Osteocyte (in vitro differentiated cells): Measurements from ENCODE around the gene PRIMPOL. TPM values are rescaled to one million over a fixed set of nuclear protein-coding genes. Genes with fewer than 3 reads are reported as not detected.

ENCODE experiments used
- DNase-seq: peaks from one replicate; pipeline ENCODE4 v3.0.0; 2021; ENCODE audit warnings: mixed read lengths; ENCODE audit not compliant: unreplicated experiment; ENCODE audit errors: extremely low spot score
- H3K27ac Mint-ChIP-seq: one replicate; pipeline ENCODE4 v1.8.0; 2021; ENCODE audit warnings: mild to moderate bottlenecking, mixed read lengths; ENCODE audit not compliant: unreplicated experiment
- H3K27me3 Mint-ChIP-seq: one replicate; pipeline ENCODE4 v1.8.0; 2021; ENCODE audit warnings: mixed read lengths; ENCODE audit not compliant: unreplicated experiment
- H3K36me3 Mint-ChIP-seq: one replicate; pipeline ENCODE4 v1.8.0; 2021; ENCODE audit warnings: mixed read lengths; ENCODE audit not compliant: unreplicated experiment
- H3K4me1 Mint-ChIP-seq: one replicate; pipeline ENCODE4 v1.8.0; 2021; ENCODE audit warnings: mixed read lengths; ENCODE audit not compliant: unreplicated experiment
- H3K4me3 Mint-ChIP-seq: one replicate; pipeline ENCODE4 v1.8.0; 2021; ENCODE audit warnings: mild to moderate bottlenecking, moderate library complexity, mixed read lengths; ENCODE audit not compliant: unreplicated experiment
- H3K9me3 Mint-ChIP-seq: one replicate; pipeline ENCODE4 v1.8.0; 2021; ENCODE audit warnings: mixed read lengths; ENCODE audit not compliant: unreplicated experiment
- CTCF ChIP-seq: fragments of 200-600 bp; sonication (generic); IDR thresholded peaks from 2 replicates; pipeline ENCODE4 v1.5.0; 2021; ENCODE audit warnings: antibody characterized with exemption, mild to moderate bottlenecking, moderate library complexity
- total RNA-seq: library from RNA; stranded (reverse); gene quantifications from 2 replicates; pipeline ENCODE4 v1.2.1, GENCODE V29; 2021

The PRIMPOL gene
- total RNA-seq, 1 donor from 2014 or later, result 17.5 TPM

GRCh38 chr4:184671101-184671500, 21.6 kb downstream of the PRIMPOL start:
- TF ChIP-seq CTCF, result no peak
- Mint-ChIP-seq H3K27ac (no peak overlapping the region), H3K9me3 (no peaks in the 10 kb centered on the region), H3K4me1 (no peaks in the 10 kb centered on the region), H3K4me3 (no peak overlapping the region), H3K27me3 (no peaks in the 10 kb centered on the region), H3K36me3 (peaks cover 27% of the 10 kb centered on the region)
- no peak for DNase-seq

GRCh38 chr4:184672741-184673140, 23.2 kb downstream of the PRIMPOL start:
- Mint-ChIP-seq H3K27me3 (no peaks in the 10 kb centered on the region), H3K4me1 (no peaks in the 10 kb centered on the region), H3K9me3 (no peaks in the 10 kb centered on the region), H3K36me3 (peaks cover 26% of the 10 kb centered on the region), H3K27ac (no peak overlapping the region), H3K4me3 (no peak overlapping the region)
- TF ChIP-seq CTCF, result no peak
- no peak for DNase-seq

GRCh38 chr4:184674011-184674410, 24.5 kb downstream of the PRIMPOL start:
- Mint-ChIP-seq H3K36me3 (peaks cover 17% of the 10 kb centered on the region), H3K27me3 (no peaks in the 10 kb centered on the region), H3K9me3 (no peaks in the 10 kb centered on the region), H3K4me1 (no peaks in the 10 kb centered on the region), H3K4me3 (no peak overlapping the region), H3K27ac (no peak overlapping the region)
- DNase-seq, result no peak
- TF ChIP-seq CTCF, result no peak

GRCh38 chr4:184675018-184675417, 25.5 kb downstream of the PRIMPOL start:
- no peak overlapping the region for H3K27ac Mint-ChIP-seq
- no peaks in the 10 kb centered on the region for H3K4me1 Mint-ChIP-seq
- no peak overlapping the region for H3K4me3 Mint-ChIP-seq
- H3K36me3 Mint-ChIP-seq, result peaks cover 14% of the 10 kb centered on the region
- H3K9me3 Mint-ChIP-seq, result no peaks in the 10 kb centered on the region
- no peaks in the 10 kb centered on the region for H3K27me3 Mint-ChIP-seq
- no peak for DNase-seq
- no peak for TF ChIP-seq CTCF

- Mint-ChIP-seq H3K4me3 (no peak overlapping the region), H3K4me1 (no peaks in the 10 kb centered on the region), H3K36me3 (peaks cover 14% of the 10 kb centered on the region), H3K9me3 (no peaks in the 10 kb centered on the region), H3K27me3 (no peaks in the 10 kb centered on the region), H3K27ac (no peak overlapping the region)
- DNase-seq, result no peak
- no peak for TF ChIP-seq CTCF
Observed at GRCh38 chr4:184675821-184676492, 26.4 kb downstream of the PRIMPOL start.
